ENCODE data around the gene MRPL53. TPM values are rescaled to one million over a fixed set of nuclear protein-coding genes. Genes with fewer than 3 reads are reported as not detected.

MRPL53 gene
- total and polyA plus RNA-seq, 9 donors, result 13.1 to 105 (median 77.1) TPM

GRCh38 chr2:74503506-74504475 is 31.3 kb upstream of the MRPL53 start:
- 54 to 61% (median 58%) methylated on average over 45 of the region's 45 CpGs for WGBS, 3 donors
- intact Hi-C loops (cut with DNase I), result loop anchor here in 1 of 4 donors (10.0 kb wide), 1 partner anchor 81 kb away; no protein-coding TSS in a partner anchor
- DNase-seq, result peak in 1 of 5 donors; percentile 23
- H3K36me3 ChIP-seq, result no peaks in the 10 kb centered on the region
- no peaks in the 10 kb centered on the region for H3K27me3 ChIP-seq
- H3K4me1 ChIP-seq (ENCODE audit: insufficient read depth), result peaks cover 5% of the 10 kb centered on the region
- no peak for TF ChIP-seq EP300 (IDR thresholded peaks at IDR 0.05)
- TF ChIP-seq POLR2A (IDR thresholded peaks at IDR 0.05), result no peak
- no peak for TF ChIP-seq CTCF (IDR thresholded peaks at IDR 0.05)
- no peak overlapping the region for H3K27ac ChIP-seq
- H3K9me3 ChIP-seq, result no peaks in the 10 kb centered on the region
- peak overlapping the region; percentile 34 for H3K4me3 ChIP-seq

GRCh38 chr2:74502720-74503505 is 30.4 kb upstream of the MRPL53 start:
- Histone ChIP-seq H3K4me1 (ENCODE audit: insufficient read depth) (peaks cover 6% of the 10 kb centered on the region), H3K9me3 (no peaks in the 10 kb centered on the region), H3K27ac (no peak overlapping the region), H3K27me3 (no peaks in the 10 kb centered on the region), H3K4me3 (peak overlapping the region; percentile 34), H3K36me3 (no peaks in the 10 kb centered on the region)
- peak in 4 of 5 donors; percentile 54 to 68 (median 66) for DNase-seq
- WGBS, 3 donors, result 1 to 2% (median 2%) methylated on average over 67 of the region's 67 CpGs
- no peak for TF ChIP-seq EP300 (IDR thresholded peaks at IDR 0.05)
- TF ChIP-seq POLR2A (IDR thresholded peaks at IDR 0.05), result no peak
- no peak for TF ChIP-seq CTCF (IDR thresholded peaks at IDR 0.05)
- intact Hi-C loops (cut with DNase I), result loop anchor here in 1 of 4 donors (10.0 kb wide), 1 partner anchor 82 kb away; no protein-coding TSS in a partner anchor

- H3K36me3 ChIP-seq, result no peaks in the 10 kb centered on the region
- H3K9me3 ChIP-seq, result no peaks in the 10 kb centered on the region
- intact Hi-C loops (cut with DNase I), result loop anchor here in 1 of 4 donors (10.0 kb wide), 1 partner anchor 83 kb away; no protein-coding TSS in a partner anchor
- peaks cover 6% of the 10 kb centered on the region for H3K4me1 ChIP-seq (ENCODE audit: insufficient read depth)
- no peaks in the 10 kb centered on the region for H3K27me3 ChIP-seq
- no peak for DNase-seq
- H3K4me3 ChIP-seq, result peak overlapping the region; percentile 34
- H3K27ac ChIP-seq, result no peak overlapping the region
- 18 to 24% (median 23%) methylated on average over 32 of the region's 32 CpGs for WGBS, 3 donors
- TF ChIP-seq EP300 (IDR thresholded peaks at IDR 0.05), result no peak
- no peak for TF ChIP-seq CTCF (IDR thresholded peaks at IDR 0.05)
Observed at GRCh38 chr2:74502147-74502719, 29.8 kb upstream of the MRPL53 start.

Measured in ovary (tissue), 9 donors.